Motor neuron (in vitro differentiated cells): Measurements from ENCODE around the gene CD109. TPM values are rescaled to one million over a fixed set of nuclear protein-coding genes. Genes with fewer than 3 reads are reported as not detected.
"Not testable (repeated sequence)": the region's sequence is repeated elsewhere in the genome, so short reads cannot be mapped to it uniquely, and the experiment has no call there.

Experiments used
- ATAC-seq, 8 experiments: fragments of 200-7000 bp; cut with Tn5 transposase; replicated peaks in 6 of 8; 2 replicates each; pipeline ENCODE4 v1.8.0; 2021; ENCODE audit warnings: mild to moderate bottlenecking in 8 of 8, moderate library complexity in 8 of 8
- H3K27ac ChIP-seq, 2 donors: fragments of 250-450 bp; sonication (Bioruptor Pico); 2 replicates each; pipeline ENCODE4 v1.9.0; 2021; ENCODE audit warnings: antibody characterized with exemption in 2 of 2, mild to moderate bottlenecking in 2 of 2, moderate library complexity in 1 of 2
- H3K4me1 ChIP-seq, 2 donors: fragments of 250-450 bp; sonication (Bioruptor Pico); replicated peaks in 1 of 2; 2 replicates each; pipeline ENCODE4 v1.6.1; 2021; ENCODE audit warnings: antibody characterized with exemption in 2 of 2, mild to moderate bottlenecking in 2 of 2, moderate library complexity in 1 of 2
- H3K4me3 ChIP-seq, 5 donors: fragments of 250-450 bp; sonication (Bioruptor Pico); 2 replicates each; pipeline ENCODE4 v1.9.0; 2021; ENCODE audit warnings: antibody characterized with exemption in 5 of 5, mild to moderate bottlenecking in 5 of 5, moderate library complexity in 4 of 5
- WGBS, 10 experiments: fragments of 450-650 bp; shearing (Covaris generic); methylation state at CpG; one replicate each; pipeline ENCODE4 v1.0.0; 2022; 5-methylcytosine and 5-hydroxymethylcytosine counted together
- in situ Hi-C, 9 experiments: fragments of 400-800 bp; cut with MboI; loops; one replicate each; pipeline ENCODE4 v1.15.0; 2021; ENCODE audit warnings: low sequenced_read_pairs in 9 of 9, low pct_unique_long_range_greater_than_20kb in 2 of 9; ENCODE audit not compliant: unreplicated experiment in 9 of 9
- total RNA-seq, 8 experiments: library from RNA; unstranded; fragments of 300-600 nt; gene quantifications; 2 replicates each; pipeline versions ENCODE4 v1.2.3 to v1.2.4, GENCODE V29; 2022

The CD109 gene
- total RNA-seq, 8 experiments from 2014 or later = 0.21 to 24.1 (median 5.2) TPM

- Histone ChIP-seq H3K4me1 (no peaks in the 10 kb centered on the region), H3K4me3 (no peak overlapping the region), H3K27ac (no peak overlapping the region)
- in situ Hi-C loops = no loop called here
- 57 to 100% (median 86%) methylated on average over 1 of the region's 1 CpG; no CpG with 5 or more reads in 2 of the 10 experiments for WGBS, 10 experiments
- ATAC-seq = no peak
Observed at GRCh38 chr6:73782911-73783310, 86.9 kb downstream of the CD109 start.

GRCh38 chr6:73784726-73785505 lies 88.9 kb downstream of the CD109 start:
- WGBS, 10 experiments = 78 to 100% (median 93%) methylated on average over 1 to 3 of the region's 3 CpGs
- Histone ChIP-seq H3K4me3 (no peak overlapping the region), H3K27ac (no peak overlapping the region), H3K4me1 (no peaks in the 10 kb centered on the region)
- in situ Hi-C loops = no loop called here
- ATAC-seq = no peak

GRCh38 chr6:73790574-73790973 lies 94.6 kb downstream of the CD109 start:
- in situ Hi-C loops = no loop called here
- Histone ChIP-seq H3K4me1 (peaks cover 3 to 6% of the 10 kb centered on the region in 2 donors), H3K27ac (no peak overlapping the region), H3K4me3 (no peak overlapping the region)
- peak in 4 of 8 experiments; percentile 25 to 71 (median 61) for ATAC-seq

- Histone ChIP-seq H3K27ac (no peak overlapping the region), H3K4me1 (peaks cover 3 to 6% of the 10 kb centered on the region in 2 donors), H3K4me3 (no peak overlapping the region)
- in situ Hi-C loops = no loop called here
- peak in 1 of 8 experiments; percentile 91 for ATAC-seq
- 16 to 100% (median 64%) methylated on average over 2 to 5 of the region's 6 CpGs; no CpG with 5 or more reads in 1 of the 10 experiments for WGBS, 10 experiments
Observed at GRCh38 chr6:73791336-73791735, 95.3 kb downstream of the CD109 start.

- Histone ChIP-seq H3K4me3 (no peak overlapping the region), H3K4me1 (peaks cover 3 to 6% of the 10 kb centered on the region in 2 donors), H3K27ac (no peak overlapping the region)
- WGBS, 10 experiments = 78 to 100% (median 96%) methylated on average over 1 to 2 of the region's 2 CpGs; no CpG with 5 or more reads in 2 of the 10 experiments
- ATAC-seq = no peak
- in situ Hi-C loops = no loop called here
Observed at GRCh38 chr6:73792738-73793137, 96.7 kb downstream of the CD109 start.

GRCh38 chr6:73796881-73797280 lies 100.9 kb downstream of the CD109 start:
- H3K4me3 ChIP-seq = no peak overlapping the region
- 0 to 84% (median 49%) methylated on average over 1 to 4 of the region's 4 CpGs; no CpG with 5 or more reads in 1 of the 10 experiments for WGBS, 10 experiments
- ATAC-seq = peak in 1 of 8 experiments; percentile 7
- no peak overlapping the region for H3K27ac ChIP-seq
- H3K4me1 ChIP-seq = no peaks in the 10 kb centered on the region
- in situ Hi-C loops = no loop called here

GRCh38 chr6:73797861-73798260 lies 101.9 kb downstream of the CD109 start:
- 0 to 100% (median 80%) methylated on average over 1 to 4 of the region's 6 CpGs for WGBS, 10 experiments

GRCh38 chr6:73798592-73798991 lies 102.6 kb downstream of the CD109 start:
- ATAC-seq = peak in 5 of 8 experiments; percentile 37 to 95 (median 83)
- Histone ChIP-seq H3K4me1 (no peaks in the 10 kb centered on the region), H3K4me3 (no peak overlapping the region), H3K27ac (no peak overlapping the region)
- in situ Hi-C loops = no loop called here
- WGBS, 10 experiments = 0 to 83% (median 57%) methylated on average over 1 to 2 of the region's 2 CpGs; no CpG with 5 or more reads in 3 of the 10 experiments

More at GRCh38 chr6:73797861-73798260, 101.9 kb downstream of the CD109 start:
- no peak for ATAC-seq
- in situ Hi-C loops = no loop called here
- H3K4me3 ChIP-seq = no peak overlapping the region
- H3K27ac ChIP-seq = no peak overlapping the region
- H3K4me1 ChIP-seq = no peaks in the 10 kb centered on the region

- no peak overlapping the region for H3K27ac ChIP-seq
- in situ Hi-C loops = no loop called here
- WGBS, 10 experiments = 33 to 100% (median 83%) methylated on average over 1 of the region's 1 CpG; no CpG with 5 or more reads in 3 of the 10 experiments
- H3K4me3 ChIP-seq = no peak overlapping the region
- no peaks in the 10 kb centered on the region for H3K4me1 ChIP-seq
- ATAC-seq = no peak
Observed at GRCh38 chr6:73800997-73801396, 105.0 kb downstream of the CD109 start.

GRCh38 chr6:73801652-73802268 lies 105.8 kb downstream of the CD109 start:
- H3K4me3 ChIP-seq = no peak overlapping the region
- ATAC-seq = no peak
- in situ Hi-C loops = no loop called here
- 0 to 100% (median 70%) methylated on average over 1 of the region's 1 CpG; no CpG with 5 or more reads in 7 of the 10 experiments for WGBS, 10 experiments
- H3K4me1 ChIP-seq = no peaks in the 10 kb centered on the region
- H3K27ac ChIP-seq = no peak overlapping the region

- ATAC-seq = no peak
- WGBS, 10 experiments = 50 to 100% (median 88%) methylated on average over 1 to 2 of the region's 2 CpGs; no CpG with 5 or more reads in 1 of the 10 experiments
- no peak overlapping the region for H3K4me3 ChIP-seq
- H3K4me1 ChIP-seq = no peaks in the 10 kb centered on the region
- H3K27ac ChIP-seq = no peak overlapping the region
- in situ Hi-C loops = no loop called here
Observed at GRCh38 chr6:73802366-73802765, 106.4 kb downstream of the CD109 start.

GRCh38 chr6:73803562-73804241 lies 107.7 kb downstream of the CD109 start:
- in situ Hi-C loops = no loop called here
- peak in 3 of 8 experiments; percentile 26 to 58 (median 51) for ATAC-seq

GRCh38 chr6:73805221-73805620 lies 109.2 kb downstream of the CD109 start:
- in situ Hi-C loops, H3K4me3 ChIP-seq, H3K4me1 ChIP-seq, H3K27ac ChIP-seq: not testable (repeated sequence)
- ATAC-seq = peak in 1 of 8 experiments; percentile 17
- 38 to 100% (median 90%) methylated on average over 1 to 4 of the region's 7 CpGs; no CpG with 5 or more reads in 7 of the 10 experiments for WGBS, 10 experiments

More at GRCh38 chr6:73803562-73804241, 107.7 kb downstream of the CD109 start:
- 9 to 100% (median 46%) methylated on average over 1 to 3 of the region's 5 CpGs; no CpG with 5 or more reads in 2 of the 10 experiments for WGBS, 10 experiments
- Histone ChIP-seq H3K4me3 (no peak overlapping the region), H3K4me1 (no peaks in the 10 kb centered on the region), H3K27ac (no peak overlapping the region)
